Inferior parietal cortex (tissue), 1 donor: ENCODE data around the gene FOXP4.

ENCODE experiments used
- DNase-seq: peaks from one replicate; pipeline ENCODE4 v3.0.0-alpha.2; 2016; ENCODE audit errors: extremely low spot score

Gene FOXP4

GRCh38 chr6:41624621-41625380 lies 78.6 kb downstream of the FOXP4 start:
- no peak for DNase-seq

GRCh38 chr6:41625442-41625841 lies 79.3 kb downstream of the FOXP4 start:
- DNase-seq = no peak

- DNase-seq = no peak
Measured at GRCh38 chr6:41626022-41626421, 79.8 kb downstream of the FOXP4 start.

GRCh38 chr6:41626917-41627316 lies 80.7 kb downstream of the FOXP4 start:
- DNase-seq = no peak

GRCh38 chr6:41629128-41629527 lies 82.9 kb downstream of the FOXP4 start:
- no peak for DNase-seq

GRCh38 chr6:41630069-41630468 lies 83.9 kb downstream of the FOXP4 start:
- no peak for DNase-seq

- no peak for DNase-seq
Measured at GRCh38 chr6:41630946-41631345, 84.8 kb downstream of the FOXP4 start.

GRCh38 chr6:41633056-41633634 lies 87.0 kb downstream of the FOXP4 start:
- no peak for DNase-seq

GRCh38 chr6:41634657-41635056 lies 88.5 kb downstream of the FOXP4 start:
- DNase-seq = no peak

- DNase-seq = no peak
Measured at GRCh38 chr6:41635365-41635764, 89.2 kb downstream of the FOXP4 start.

GRCh38 chr6:41636833-41637193 lies 90.6 kb downstream of the FOXP4 start:
- DNase-seq = no peak

- DNase-seq = no peak
Measured at GRCh38 chr6:41637194-41638001, 91.2 kb downstream of the FOXP4 start.

GRCh38 chr6:41638002-41638934 lies 92.1 kb downstream of the FOXP4 start, which contains the start of gene MDFI:
Gene MDFI (plus strand): TSS chr6:41638468. CDS start chr6:41638750, 282 bp downstream.
- DNase-seq = no peak

GRCh38 chr6:41638935-41639808 lies 93.0 kb downstream of the FOXP4 start:
- DNase-seq = no peak

- no peak for DNase-seq
Measured at GRCh38 chr6:41639809-41640371, 93.7 kb downstream of the FOXP4 start.

- no peak for DNase-seq
Measured at GRCh38 chr6:41640426-41640825, 94.2 kb downstream of the FOXP4 start.

- DNase-seq = no peak
Measured at GRCh38 chr6:41641352-41641925, 95.3 kb downstream of the FOXP4 start.

GRCh38 chr6:41642090-41642959 lies 96.1 kb downstream of the FOXP4 start:
- DNase-seq = no peak
